PC-9 (cell line): Measurements from ENCODE around the gene ACOXL.

Source experiments
- CTCF ChIP-seq: fragments of 200-600 bp; sonication (generic); conservative IDR thresholded peaks from 2 replicates; pipeline ENCODE4 v1.6.1; 2017; ENCODE audit warnings: mixed run types, antibody characterized with exemption, mild to moderate bottlenecking, moderate library complexity
- EZH2 ChIP-seq: fragments of 200-600 bp; sonication (generic); IDR thresholded peaks from 2 replicates; pipeline ENCODE4 v1.8.0; 2017; ENCODE audit warnings: antibody characterized with exemption, low read depth

- TF ChIP-seq CTCF (no peak), EZH2 (no peak)
Measured at GRCh38 chr2:111154758-111155157, 422.4 kb downstream of the ACOXL start.
